Neuronal stem cell (in vitro differentiated cells): ENCODE results near the gene RPL10.

ENCODE experiments used
- DNase-seq: peaks from one replicate; pipeline ENCODE4 v3.0.0-alpha.2; 2013; ENCODE audit warnings: low spot score
- H2AFZ ChIP-seq: one replicate; pipeline ENCODE4 v1.6.1; 2013; ENCODE audit warnings: mild to moderate bottlenecking, low read length, inconsistent platforms
- H2AK5ac ChIP-seq: 2 replicates; pipeline ENCODE4 v1.6.1; 2013; ENCODE audit warnings: low read depth, mild to moderate bottlenecking, inconsistent platforms, low read length, moderate library complexity, mixed read lengths
- H2BK120ac ChIP-seq: 2 replicates; pipeline ENCODE4 v1.6.1; 2013; ENCODE audit warnings: low read depth, mild to moderate bottlenecking, inconsistent platforms, low read length, moderate library complexity, mixed read lengths
- H2BK12ac ChIP-seq: one replicate; pipeline ENCODE4 v1.6.1; 2013; ENCODE audit warnings: low read length, inconsistent platforms
- H2BK15ac ChIP-seq: 2 replicates; pipeline ENCODE4 v1.6.1; 2013; ENCODE audit warnings: mild to moderate bottlenecking, low read length, inconsistent platforms, mixed read lengths
- H2BK5ac ChIP-seq: one replicate; pipeline ENCODE4 v1.6.1; 2013; ENCODE audit warnings: inconsistent platforms, mild to moderate bottlenecking, low read length, moderate library complexity
- H3K14ac ChIP-seq: one replicate; pipeline ENCODE4 v1.6.1; 2013; ENCODE audit warnings: low read length, inconsistent platforms
- H3K18ac ChIP-seq: 2 replicates; pipeline ENCODE4 v1.6.1; 2013; ENCODE audit warnings: low read length, inconsistent platforms
- H3K23ac ChIP-seq: 2 replicates; pipeline ENCODE4 v1.6.1; 2013; ENCODE audit warnings: low read depth, mild to moderate bottlenecking, mixed read lengths, low read length, inconsistent platforms; ENCODE audit not compliant: poor library complexity
- H3K27ac ChIP-seq: replicated peaks from 3 replicates; pipeline ENCODE4 v1.5.1; 2013; ENCODE audit warnings: low read length, inconsistent platforms
- H3K27me3 ChIP-seq, 3 experiments: 2 replicates each; pipeline ENCODE4 v1.6.1; 2013; ENCODE audit warnings: low read length in 3 of 3, mild to moderate bottlenecking in 2 of 3, inconsistent platforms in 1 of 3, low read depth in 1 of 3, mixed read lengths in 1 of 3, moderate library complexity in 1 of 3; ENCODE audit not compliant: control insufficient read depth in 3 of 3, insufficient read depth in 3 of 3
- H3K36me3 ChIP-seq, 2 donors: replicated peaks in 1 of 2; 2 replicates each; pipeline ENCODE4 v1.6.1; 2013; ENCODE audit warnings: low read length in 2 of 2; ENCODE audit not compliant: control insufficient read depth in 2 of 2, insufficient read depth in 2 of 2
- H3K4ac ChIP-seq: 2 replicates; pipeline ENCODE4 v1.6.1; 2013; ENCODE audit warnings: inconsistent platforms, mild to moderate bottlenecking, low read length, moderate library complexity
- H3K4me1 ChIP-seq, 2 donors: 1 replicate in 1 of 2; 2 replicates in 1 of 2; pipeline ENCODE4 v1.6.1; 2013; ENCODE audit warnings: low read length in 2 of 2, low read depth in 1 of 2; ENCODE audit not compliant: control insufficient read depth in 2 of 2, insufficient read depth in 1 of 2
- H3K4me2 ChIP-seq: one replicate; pipeline ENCODE4 v1.6.1; 2013; ENCODE audit warnings: mild to moderate bottlenecking, low read length, inconsistent platforms; ENCODE audit not compliant: insufficient read depth, poor library complexity, severe bottlenecking
- H3K4me3 ChIP-seq, 2 donors: 2 replicates each; pipeline ENCODE4 v1.5.1; 2013; ENCODE audit warnings: low read length in 2 of 2, mild to moderate bottlenecking in 2 of 2, inconsistent platforms in 1 of 2, moderate library complexity in 1 of 2
- H3K79me1 ChIP-seq: one replicate; pipeline ENCODE4 v1.6.1; 2013; ENCODE audit warnings: low read depth, mild to moderate bottlenecking, inconsistent platforms, low read length, moderate library complexity
- H3K9ac ChIP-seq: one replicate; pipeline ENCODE4 v1.6.1; 2013; ENCODE audit warnings: mild to moderate bottlenecking, low read depth, low read length, inconsistent platforms; ENCODE audit not compliant: poor library complexity
- H3K9me3 ChIP-seq, 2 donors: replicated peaks in 1 of 2; 2 replicates each; pipeline versions ENCODE3 to v1.6.1; 2013; ENCODE audit warnings: low read length in 2 of 2, mild to moderate bottlenecking in 2 of 2, inconsistent platforms in 1 of 2, low read depth in 1 of 2, mixed read lengths in 1 of 2, moderate library complexity in 1 of 2; ENCODE audit not compliant: control insufficient read depth in 2 of 2, insufficient read depth in 1 of 2
- H4K8ac ChIP-seq: one replicate; pipeline ENCODE4 v1.6.1; 2013; ENCODE audit warnings: low read depth, mild to moderate bottlenecking, inconsistent platforms, low read length, moderate library complexity
- H4K91ac ChIP-seq: one replicate; pipeline ENCODE4 v1.6.1; 2013; ENCODE audit warnings: low read length, low read depth, mild to moderate bottlenecking, inconsistent platforms; ENCODE audit not compliant: poor library complexity
- WGBS, 2 donors: extraction: QIAGEN DNeasy Blood & Tissue Kit; methylation state at CpG; one replicate each; pipeline ENCODE4 v1.1.7; 2013; ENCODE audit warnings: missing lambda C conversion rate in 2 of 2, mixed read lengths in 1 of 2; ENCODE audit not compliant: insufficient read length in 2 of 2, insufficient replicate concordance in 1 of 2; ENCODE audit errors: extremely low coverage in 2 of 2; 5-methylcytosine and 5-hydroxymethylcytosine counted together

Gene RPL10

GRCh38 chrX:154358011-154358410 is 40.2 kb upstream of the RPL10 start:
- Histone ChIP-seq H3K9ac (no peak overlapping the region), H3K4me3 (no peak overlapping the region), H3K36me3 (peaks cover 78 to 98% of the 10 kb centered on the region in 2 donors), H3K23ac (no peak overlapping the region), H3K79me1 (peaks cover 32% of the 10 kb centered on the region), H3K27ac (no peak overlapping the region), H2BK12ac (no peak overlapping the region), H2BK15ac (no peak overlapping the region), H3K27me3 (peaks cover 0 to 2% (median 0%) of the 10 kb centered on the region in 3 experiments), H3K18ac (no peak overlapping the region), H3K4me2 (no peak overlapping the region), H4K91ac (no peak overlapping the region), H3K4me1 (no peaks in the 10 kb centered on the region), H2BK120ac (no peak overlapping the region), H3K14ac (no peak overlapping the region), H2AFZ (no peak overlapping the region), H2BK5ac (no peak overlapping the region), H3K4ac (no peak overlapping the region), H3K9me3 (no peaks in the 10 kb centered on the region), H4K8ac (peak overlapping the region; percentile 82), H2AK5ac (no peak overlapping the region)
- no CpG with 5 or more reads among the region's 11 CpGs for WGBS, 2 donors
- no peak for DNase-seq

GRCh38 chrX:154358829-154359228 is 39.3 kb upstream of the RPL10 start:
- Histone ChIP-seq H3K4ac (no peak overlapping the region), H3K27me3 (peaks cover 0 to 2% (median 0%) of the 10 kb centered on the region in 3 experiments), H3K9me3 (no peaks in the 10 kb centered on the region), H3K36me3 (peaks cover 72 to 97% of the 10 kb centered on the region in 2 donors), H3K4me1 (no peaks in the 10 kb centered on the region), H3K79me1 (peaks cover 29% of the 10 kb centered on the region), H3K4me3 (no peak overlapping the region), H4K91ac (no peak overlapping the region), H2AFZ (no peak overlapping the region), H3K9ac (no peak overlapping the region), H4K8ac (no peak overlapping the region), H2BK12ac (no peak overlapping the region), H3K23ac (no peak overlapping the region), H2BK5ac (no peak overlapping the region), H2BK15ac (no peak overlapping the region), H3K14ac (no peak overlapping the region), H3K18ac (no peak overlapping the region), H2AK5ac (no peak overlapping the region), H2BK120ac (no peak overlapping the region), H3K4me2 (no peak overlapping the region), H3K27ac (no peak overlapping the region)
- WGBS, 2 donors: no CpG with 5 or more reads among the region's 6 CpGs
- no peak for DNase-seq

- no peak overlapping the region for H2AFZ ChIP-seq
- no peak overlapping the region for H2BK12ac ChIP-seq
- no peaks in the 10 kb centered on the region for H3K9me3 ChIP-seq
- no peak overlapping the region for H2BK15ac ChIP-seq
- no peak overlapping the region for H3K23ac ChIP-seq
- no peak overlapping the region for H3K4me2 ChIP-seq
- peaks cover 75 to 97% of the 10 kb centered on the region in 2 donors for H3K36me3 ChIP-seq
- peaks cover 32% of the 10 kb centered on the region for H3K79me1 ChIP-seq
- H3K4me3 ChIP-seq: no peak overlapping the region
- no peaks in the 10 kb centered on the region for H3K27me3 ChIP-seq
- H4K8ac ChIP-seq: no peak overlapping the region
- no peak overlapping the region for H3K4ac ChIP-seq
- H3K18ac ChIP-seq: no peak overlapping the region
- no peak overlapping the region for H2AK5ac ChIP-seq
- H3K27ac ChIP-seq: no peak overlapping the region
- no peaks in the 10 kb centered on the region for H3K4me1 ChIP-seq
- no peak overlapping the region for H4K91ac ChIP-seq
- H2BK120ac ChIP-seq: no peak overlapping the region
- no CpG with 5 or more reads among the region's 41 CpGs for WGBS, 2 donors
- no peak for DNase-seq
- no peak overlapping the region for H3K14ac ChIP-seq
- no peak overlapping the region for H2BK5ac ChIP-seq
- no peak overlapping the region for H3K9ac ChIP-seq
These were observed 38.6 kb upstream of the RPL10 start for GRCh38 chrX:154359362-154360154.

- no peaks in the 10 kb centered on the region for H3K27me3 ChIP-seq
- H3K4ac ChIP-seq: no peak overlapping the region
- no peak overlapping the region for H3K14ac ChIP-seq
- H3K27ac ChIP-seq: no peak overlapping the region
- no peak overlapping the region for H2AK5ac ChIP-seq
- no peak for DNase-seq
- H2BK120ac ChIP-seq: no peak overlapping the region
- H3K23ac ChIP-seq: no peak overlapping the region
- H2BK15ac ChIP-seq: no peak overlapping the region
- H2BK5ac ChIP-seq: no peak overlapping the region
- WGBS, 2 donors: no CpG with 5 or more reads among the region's 34 CpGs
- H3K79me1 ChIP-seq: peaks cover 35% of the 10 kb centered on the region
- H3K4me1 ChIP-seq: no peaks in the 10 kb centered on the region
- no peak overlapping the region for H3K9ac ChIP-seq
- H2BK12ac ChIP-seq: no peak overlapping the region
- no peak overlapping the region for H2AFZ ChIP-seq
- no peak overlapping the region for H4K91ac ChIP-seq
- H3K9me3 ChIP-seq: no peaks in the 10 kb centered on the region
- H3K4me2 ChIP-seq: no peak overlapping the region
- no peak overlapping the region for H3K4me3 ChIP-seq
- H3K18ac ChIP-seq: no peak overlapping the region
- peaks cover 75 to 97% of the 10 kb centered on the region in 2 donors for H3K36me3 ChIP-seq
- H4K8ac ChIP-seq: no peak overlapping the region
These were observed 37.9 kb upstream of the RPL10 start for GRCh38 chrX:154360155-154360713.
